ENCODE measurements around the gene ISM1.

DNA sequence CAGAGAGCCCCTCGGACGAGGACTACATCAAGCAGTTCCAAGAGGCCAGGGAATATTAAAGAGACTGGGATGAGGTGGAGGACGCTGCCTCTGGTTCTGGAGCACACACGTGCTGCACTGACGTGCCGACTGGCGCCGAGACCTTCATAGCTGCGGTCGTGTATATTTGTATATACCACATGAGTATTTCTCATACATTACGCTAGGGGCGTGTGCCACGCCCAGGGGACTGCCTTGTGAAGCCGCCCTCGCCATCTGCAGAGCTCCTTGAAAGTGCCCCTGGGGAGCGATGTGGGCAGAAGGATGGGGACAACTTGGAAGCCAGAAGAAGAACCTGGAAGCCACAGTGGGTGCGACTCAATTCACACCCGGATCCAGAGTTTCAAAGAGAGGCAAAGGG, 78.3 kb downstream of the ISM1 start:
- TF ChIP-seq POLR2AphosphoS5 (IDR thresholded peaks at IDR 0.05; ENCODE audit: low read depth, low read length): no peak
- TF ChIP-seq POLR2A (IDR thresholded peaks at IDR 0.05; ENCODE audit: low read depth, low read length): no peak

Data from GM12891 (cell line).